Measurements from ENCODE around the gene TMEM219.
A peak's percentile ranks its signal among the peaks of the same experiment; 100 is the strongest.
"Not testable (repeated sequence)": the region's sequence is repeated elsewhere in the genome, so short reads cannot be mapped to it uniquely, and the experiment has no call there.

The TMEM219 gene

DNA sequence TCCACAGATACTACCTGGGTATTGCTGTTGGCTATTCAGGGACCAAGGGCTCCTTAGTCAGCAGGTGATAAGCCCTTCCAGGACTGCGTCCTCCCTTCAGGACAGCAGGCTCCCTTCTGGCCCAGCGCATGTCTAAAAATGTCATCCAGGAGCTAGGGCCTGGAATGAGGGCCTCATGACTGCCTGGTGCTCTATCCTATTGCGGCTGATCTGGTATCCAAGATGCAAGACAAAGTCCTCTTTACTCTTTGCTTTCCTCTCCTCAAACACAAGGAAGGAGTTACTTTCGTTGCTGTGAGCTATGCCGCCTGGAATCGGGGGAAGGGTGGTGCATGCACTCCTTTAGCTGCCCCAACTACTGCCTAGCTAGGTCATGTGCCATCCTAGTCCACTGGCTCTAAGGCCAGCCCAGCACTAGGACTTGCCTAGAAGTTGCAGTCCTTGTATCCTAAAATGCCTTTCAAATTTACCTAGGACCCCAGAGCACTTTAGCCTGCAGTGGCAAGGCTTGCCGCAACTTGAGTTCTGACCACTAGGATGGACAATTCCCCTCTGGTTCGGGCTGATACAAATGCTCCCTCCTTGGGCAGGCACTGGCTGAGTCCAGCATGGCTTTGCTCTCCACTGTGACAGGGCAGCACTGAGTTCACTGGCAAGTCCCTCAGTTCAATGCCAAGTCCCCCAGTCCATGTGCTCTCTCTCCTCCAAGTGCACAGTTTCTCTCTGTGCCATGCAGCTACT is 10.1 kb upstream of the TMEM219 start:
- no peak for DNase-seq (ENCODE audit: low read depth)

DNA sequence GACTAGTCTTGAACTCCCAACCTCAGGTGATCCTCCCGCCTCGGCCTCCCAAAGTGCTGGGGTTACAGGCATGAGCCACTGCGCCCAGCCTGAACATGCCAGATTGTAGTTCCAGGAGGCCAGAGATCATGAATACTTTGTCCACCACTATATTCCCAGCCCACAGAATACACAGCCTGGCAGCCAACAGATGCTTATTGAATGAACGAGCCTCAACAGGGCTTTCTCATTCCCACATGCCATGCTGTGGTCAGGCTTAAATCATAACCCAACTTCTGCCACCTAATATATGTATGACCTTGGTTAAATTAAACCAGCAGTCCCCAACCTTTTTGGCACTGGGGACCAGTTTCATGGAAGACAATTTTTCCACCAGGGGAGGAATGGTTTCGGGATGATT is 3.1 kb upstream of the TMEM219 start:
- DNase-seq (ENCODE audit: low read depth): no peak

DNA sequence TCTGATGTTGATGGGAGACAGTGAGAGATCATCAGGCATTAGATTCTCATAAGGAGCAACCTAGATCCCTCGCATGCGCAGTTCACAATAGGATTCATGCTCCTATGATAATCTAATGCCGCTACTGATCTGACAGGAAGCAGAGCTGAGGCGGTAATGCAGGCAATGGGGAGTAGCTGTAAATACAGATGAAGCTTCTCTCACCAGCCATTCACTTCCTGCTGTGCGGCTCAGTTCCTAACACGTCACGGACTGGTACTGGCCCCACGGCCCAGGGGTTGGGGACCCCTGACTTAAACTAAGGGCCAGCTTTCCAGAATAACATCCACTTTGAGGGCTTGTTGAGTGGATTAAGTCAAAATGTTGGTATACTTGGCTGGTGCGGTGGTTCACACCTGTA is 2.6 kb upstream of the TMEM219 start:
- no peak for DNase-seq (ENCODE audit: low read depth)

DNA sequence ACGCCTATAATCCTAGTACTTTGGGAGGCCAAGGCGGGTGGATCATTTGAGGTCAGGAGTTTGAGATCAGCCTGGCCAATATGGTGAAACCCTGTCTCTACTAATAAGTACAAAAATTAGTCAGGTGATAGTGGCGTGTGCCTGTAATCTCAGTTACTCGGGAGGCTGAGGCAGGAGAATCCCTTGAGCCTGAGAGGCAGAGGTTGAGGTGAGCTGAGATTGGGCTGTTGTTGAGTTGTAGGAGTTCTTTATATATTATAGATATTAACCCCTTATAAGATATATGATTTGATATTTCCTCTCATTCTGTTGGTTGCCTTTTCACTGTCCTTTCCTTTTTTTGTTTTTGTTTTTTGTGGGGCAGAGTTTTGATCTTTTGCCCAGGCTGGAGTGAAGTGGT is 2.1 kb upstream of the TMEM219 start:
- DNase-seq (ENCODE audit: low read depth): not testable (repeated sequence)

DNA sequence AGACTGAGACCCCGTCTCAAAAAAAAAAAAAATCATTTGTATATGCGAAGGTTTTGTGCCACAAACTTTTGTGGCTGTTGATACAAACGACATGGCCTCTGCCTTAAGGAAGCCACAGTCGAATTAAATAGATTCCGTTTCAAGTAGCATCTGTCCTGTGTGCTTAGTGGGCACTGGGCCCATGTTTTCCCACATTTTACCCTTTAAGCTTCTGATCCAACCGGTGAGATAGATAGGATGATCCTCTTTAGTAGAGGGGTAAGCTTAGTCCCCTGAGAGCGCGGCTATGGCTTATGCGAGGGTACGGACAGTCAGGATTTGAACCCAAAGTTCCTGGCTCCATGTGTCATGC is 776 bp upstream of the TMEM219 start:
- DNase-seq (ENCODE audit: low read depth): no peak

DNA sequence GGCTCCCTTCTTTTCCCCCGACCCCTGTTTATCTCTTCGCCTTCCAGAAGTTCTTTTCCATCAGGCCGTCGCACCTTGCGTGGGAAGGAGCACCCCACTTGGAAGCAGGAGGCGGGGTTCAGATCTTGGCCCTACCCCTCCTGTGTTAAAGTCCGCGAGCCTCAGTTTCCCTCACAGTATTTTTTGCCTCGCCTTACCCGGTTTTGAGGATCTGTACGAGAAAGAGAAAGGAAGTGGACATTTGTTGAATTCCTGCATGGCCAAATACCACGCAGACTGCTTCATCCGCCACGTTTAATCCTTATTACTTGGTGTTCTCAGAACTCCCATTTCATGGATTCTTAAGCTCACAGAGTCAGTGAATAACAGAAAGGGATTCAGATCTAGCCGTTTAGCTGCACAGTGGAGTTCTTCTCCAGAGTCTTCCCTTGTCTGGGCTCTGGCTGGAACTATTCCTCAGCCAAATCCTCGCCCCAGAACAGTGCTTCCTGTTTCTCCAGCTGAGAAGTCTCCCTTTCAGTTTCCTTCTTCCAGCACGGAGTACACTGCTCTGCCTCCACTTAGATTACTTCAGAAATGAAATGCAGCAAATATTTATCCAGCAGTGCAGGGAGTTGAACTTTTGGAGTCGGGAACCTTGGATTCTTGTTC is 590 bp downstream of the TMEM219 start:
- DNase-seq (ENCODE audit: low read depth): peak; percentile 15

DNA sequence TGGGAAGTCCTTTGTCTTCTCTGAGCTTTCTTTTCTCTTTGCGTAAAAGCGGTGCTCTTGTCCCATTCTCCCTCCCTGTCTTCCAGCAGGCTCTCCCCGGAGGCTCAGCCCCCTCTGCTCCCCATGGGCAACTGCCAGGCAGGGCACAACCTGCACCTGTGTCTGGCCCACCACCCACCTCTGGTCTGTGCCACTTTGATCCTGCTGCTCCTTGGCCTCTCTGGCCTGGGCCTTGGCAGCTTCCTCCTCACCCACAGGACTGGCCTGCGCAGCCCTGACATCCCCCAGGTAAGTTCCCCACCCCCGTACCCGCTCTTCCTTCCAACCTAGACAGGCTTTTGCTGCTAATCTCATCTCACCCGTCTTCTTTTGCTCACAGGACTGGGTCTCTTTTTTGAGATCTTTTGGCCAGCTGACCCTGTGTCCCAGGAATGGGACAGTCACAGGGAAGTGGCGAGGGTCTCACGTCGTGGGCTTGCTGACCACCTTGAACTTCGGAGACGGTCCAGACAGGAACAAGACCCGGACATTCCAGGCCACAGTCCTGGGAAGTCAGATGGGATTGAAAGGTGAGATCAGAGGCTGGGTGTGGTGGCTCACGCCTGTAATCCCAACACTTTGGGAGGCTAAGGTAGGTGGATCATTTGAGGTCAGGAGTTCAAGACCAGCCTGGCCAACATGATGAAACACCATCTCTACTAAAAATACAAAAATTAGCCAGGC is 1.3 kb downstream of the TMEM219 start:
- DNase-seq (ENCODE audit: low read depth): no peak

DNA sequence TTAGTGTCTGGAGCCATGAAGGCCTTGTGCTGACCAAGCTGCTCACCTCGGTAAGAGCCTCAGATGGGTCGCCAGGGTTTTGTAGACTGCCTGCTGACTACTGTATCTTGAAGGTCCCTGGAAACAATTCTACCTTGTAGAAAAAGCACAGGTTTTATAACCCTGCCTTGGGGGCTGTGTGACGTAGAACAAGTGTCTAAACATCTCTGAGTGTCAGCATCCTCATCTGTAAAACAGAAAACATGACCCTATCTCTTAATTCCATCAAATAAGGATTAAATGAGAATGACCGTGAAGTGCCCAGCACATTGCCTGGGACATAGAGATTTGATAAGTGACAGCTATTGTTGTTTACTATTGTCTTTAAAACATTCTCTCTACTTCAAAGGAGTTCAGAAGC is 6.3 kb downstream of the TMEM219 start:
- no peak for DNase-seq (ENCODE audit: low read depth)

DNA sequence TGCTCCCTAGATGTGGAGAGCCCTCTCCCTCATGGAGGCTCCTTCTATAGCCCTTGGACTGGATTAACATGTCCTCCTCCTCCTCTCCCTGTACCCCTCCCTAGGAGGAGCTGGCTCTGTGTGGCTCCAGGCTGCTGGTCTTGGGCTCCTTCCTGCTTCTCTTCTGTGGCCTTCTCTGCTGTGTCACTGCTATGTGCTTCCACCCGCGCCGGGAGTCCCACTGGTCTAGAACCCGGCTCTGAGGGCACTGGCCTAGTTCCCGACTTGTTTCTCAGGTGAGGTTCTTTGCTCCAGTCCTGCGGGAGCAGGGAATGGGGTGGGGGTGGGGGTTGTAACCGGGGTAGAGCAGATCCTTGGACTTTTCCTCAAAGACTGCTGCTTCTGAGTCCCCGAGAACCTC is 9.4 kb downstream of the TMEM219 start:
- no peak for DNase-seq (ENCODE audit: low read depth)

DNA sequence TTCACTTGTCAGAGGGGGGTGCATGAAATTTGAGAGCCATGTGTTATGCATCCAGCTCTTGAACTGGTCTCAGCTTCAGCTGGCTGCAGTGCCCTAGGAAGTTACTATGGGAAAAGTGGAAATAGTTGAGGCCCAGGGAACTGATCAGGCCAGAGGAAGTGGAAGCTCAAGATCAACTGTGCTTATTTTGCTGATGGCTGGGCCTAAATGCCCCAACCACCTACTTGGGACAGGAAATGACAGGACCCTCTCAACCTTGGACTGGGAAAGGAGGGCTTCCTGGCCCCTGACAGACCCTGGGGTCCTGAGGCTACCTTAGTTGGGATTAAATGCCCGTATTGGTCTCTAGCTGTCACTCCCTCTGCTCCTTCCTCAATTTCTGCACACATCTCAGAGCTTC is 10.6 kb downstream of the TMEM219 start:
- DNase-seq (ENCODE audit: low read depth): no peak

DNA sequence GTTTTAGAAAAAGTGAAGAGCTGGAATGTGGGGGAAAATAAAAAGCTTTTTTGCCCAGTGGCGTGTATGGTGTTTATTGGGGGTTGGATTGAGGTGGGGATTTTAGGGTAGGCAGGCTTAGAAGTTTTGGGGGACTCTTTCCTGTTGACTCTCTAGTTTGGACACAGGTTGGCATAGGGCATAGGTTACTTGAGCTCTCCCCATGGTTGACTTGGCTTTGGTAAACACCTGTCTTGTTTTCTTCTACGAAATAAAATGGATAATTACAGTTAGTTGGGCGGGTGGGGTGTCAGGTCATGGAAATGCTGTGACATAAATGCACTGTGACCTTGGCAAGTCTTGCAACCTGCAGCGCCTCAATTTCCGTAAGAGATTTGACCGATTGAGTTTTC is 11.1 kb downstream of the TMEM219 start:
- DNase-seq (ENCODE audit: low read depth): no peak

DNA sequence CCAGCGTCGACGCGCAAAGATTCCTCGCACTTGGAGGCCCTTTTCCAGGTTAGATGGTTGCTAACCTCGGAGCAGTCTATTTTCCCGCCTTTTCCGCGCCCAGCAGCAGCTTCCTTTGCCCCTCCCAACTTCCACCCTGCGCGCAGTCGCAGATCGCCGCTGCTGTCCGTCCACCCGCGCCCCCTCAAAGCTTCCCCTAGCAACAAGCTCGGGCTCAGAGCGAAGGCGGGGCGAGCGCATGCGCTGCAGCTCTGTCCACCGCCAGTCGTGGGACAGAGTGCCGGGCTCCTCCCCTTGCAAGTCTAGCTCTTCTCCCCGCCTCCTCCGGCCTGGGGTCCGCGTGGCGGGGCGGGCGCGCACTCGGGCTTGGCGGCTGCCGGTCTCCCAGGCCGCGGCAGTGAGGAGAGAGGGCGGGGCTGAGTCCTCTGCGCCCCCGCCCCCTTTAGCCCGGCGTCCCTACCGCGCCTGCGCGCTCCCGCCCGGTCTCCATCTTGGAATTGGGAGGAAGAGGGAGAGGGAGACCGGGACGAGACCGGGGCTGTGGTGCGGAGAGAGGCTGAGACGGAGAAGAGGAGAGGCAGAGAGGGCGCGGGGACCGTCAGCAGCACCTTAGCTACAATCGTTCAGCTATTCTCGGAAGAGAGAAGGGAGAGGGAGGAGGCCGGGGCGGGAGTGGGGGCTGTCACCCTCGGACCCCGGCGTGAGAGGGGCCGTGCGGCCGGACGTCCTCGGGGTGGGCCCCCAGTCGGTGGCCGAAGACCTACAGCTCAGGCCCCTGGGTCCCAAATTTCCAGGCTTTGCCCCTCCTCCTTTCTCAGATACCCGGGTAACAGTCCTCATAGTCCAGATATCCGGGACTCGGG is 11.7 kb downstream of the TMEM219 start, which contains the start of gene TAOK2:
TAOK2 (plus strand) TSS at position 485 of the 863 bp plus-strand sequence. CDS start 3,905 bp downstream, outside the sequence.
- DNase-seq (ENCODE audit: low read depth): peak; percentile 97

DNA sequence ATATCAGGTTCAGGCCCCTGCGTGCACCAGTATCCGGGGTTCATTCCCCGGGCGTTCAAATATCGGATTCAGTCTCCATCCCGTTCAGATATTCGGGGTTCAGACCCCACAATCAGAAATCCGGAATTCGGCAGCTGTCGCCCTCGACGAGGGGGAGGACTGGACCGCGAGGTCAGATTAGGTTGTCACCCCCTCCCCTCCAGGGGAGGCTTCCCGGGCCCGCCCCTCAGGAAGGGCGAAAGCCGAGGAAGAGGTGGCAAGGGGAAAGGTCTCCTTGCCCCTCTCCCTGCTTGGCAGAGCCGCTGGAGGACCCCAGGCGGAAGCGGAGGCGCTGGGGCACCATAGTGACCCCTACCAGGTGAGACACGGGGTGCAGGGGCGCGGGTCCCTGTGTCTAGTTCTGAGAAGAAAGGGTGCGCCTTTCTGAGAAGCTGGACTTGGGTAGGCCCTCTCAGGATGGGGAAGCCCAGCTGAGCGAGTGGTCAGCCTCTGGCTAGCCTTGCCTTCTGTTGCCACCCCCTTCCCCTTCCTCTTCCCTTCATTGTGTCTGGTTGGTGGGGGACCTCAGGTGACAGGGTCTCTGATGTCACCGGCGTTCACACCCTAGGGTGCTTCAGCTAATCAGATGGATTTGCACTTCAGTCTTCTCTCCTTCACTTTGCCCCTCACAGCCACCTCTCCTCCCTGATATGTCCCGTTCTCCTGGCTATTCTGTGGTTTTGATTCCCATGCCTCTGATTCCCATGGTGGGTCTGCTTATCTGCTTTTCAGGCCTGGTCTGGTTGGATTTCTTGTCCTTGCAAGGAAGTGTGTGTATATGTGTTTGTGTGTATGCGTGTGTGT is 12.6 kb downstream of the TMEM219 start:
- DNase-seq (ENCODE audit: low read depth): no peak

DNA sequence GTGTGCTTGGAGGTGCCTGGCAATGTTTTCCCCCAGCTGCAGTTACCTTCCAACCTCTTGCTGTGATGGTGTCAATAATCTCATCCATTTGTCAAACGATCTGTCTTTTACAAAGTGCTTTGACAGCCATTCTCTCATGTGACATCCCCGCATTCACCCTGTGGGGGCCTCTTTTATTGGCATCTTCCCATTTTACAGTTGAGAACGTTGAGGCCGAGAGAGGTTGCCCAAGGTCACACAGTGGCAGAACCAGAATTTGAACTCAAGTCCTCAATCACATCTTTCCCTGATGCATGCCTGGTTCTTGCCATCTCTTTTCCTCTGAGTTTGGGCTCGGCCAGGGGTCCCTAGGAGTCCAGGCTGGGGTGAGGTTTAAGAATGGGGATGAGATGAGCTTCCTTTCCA is 13.3 kb downstream of the TMEM219 start:
- DNase-seq (ENCODE audit: low read depth): no peak

DNA sequence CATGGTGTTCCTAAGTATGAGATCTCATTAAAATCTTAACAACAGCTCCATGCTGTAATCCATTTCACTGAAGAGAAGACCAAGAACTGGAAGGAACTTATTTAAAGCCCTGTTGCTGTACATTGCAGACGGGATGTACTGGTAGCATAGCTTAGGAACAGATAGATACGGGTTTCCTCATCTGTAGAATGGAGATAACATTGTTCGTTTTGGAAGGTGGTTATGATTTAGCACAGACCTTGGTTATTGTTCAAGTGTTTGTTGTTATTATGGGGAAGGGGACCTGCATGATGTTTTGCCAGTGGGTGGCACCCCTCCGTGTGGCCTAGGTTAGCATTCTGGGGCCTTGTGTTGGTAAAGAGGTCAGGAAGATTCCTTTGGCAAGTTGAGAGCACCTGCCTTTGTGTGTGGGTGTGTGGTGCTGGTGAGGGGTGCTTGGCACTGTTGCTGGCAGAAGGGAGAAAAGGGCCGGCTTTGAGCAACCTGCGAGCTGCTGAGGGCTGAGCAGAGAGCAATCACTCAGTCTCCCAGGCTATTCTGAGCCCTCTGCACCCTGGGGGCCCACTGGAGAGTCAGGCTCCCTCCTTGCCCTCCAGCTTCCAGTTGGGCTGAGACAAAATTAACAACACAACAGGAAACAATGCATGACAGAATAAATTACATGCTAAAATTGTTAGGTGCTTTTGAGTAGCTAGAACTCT is 14.1 kb downstream of the TMEM219 start:
- DNase-seq (ENCODE audit: low read depth): no peak

DNA sequence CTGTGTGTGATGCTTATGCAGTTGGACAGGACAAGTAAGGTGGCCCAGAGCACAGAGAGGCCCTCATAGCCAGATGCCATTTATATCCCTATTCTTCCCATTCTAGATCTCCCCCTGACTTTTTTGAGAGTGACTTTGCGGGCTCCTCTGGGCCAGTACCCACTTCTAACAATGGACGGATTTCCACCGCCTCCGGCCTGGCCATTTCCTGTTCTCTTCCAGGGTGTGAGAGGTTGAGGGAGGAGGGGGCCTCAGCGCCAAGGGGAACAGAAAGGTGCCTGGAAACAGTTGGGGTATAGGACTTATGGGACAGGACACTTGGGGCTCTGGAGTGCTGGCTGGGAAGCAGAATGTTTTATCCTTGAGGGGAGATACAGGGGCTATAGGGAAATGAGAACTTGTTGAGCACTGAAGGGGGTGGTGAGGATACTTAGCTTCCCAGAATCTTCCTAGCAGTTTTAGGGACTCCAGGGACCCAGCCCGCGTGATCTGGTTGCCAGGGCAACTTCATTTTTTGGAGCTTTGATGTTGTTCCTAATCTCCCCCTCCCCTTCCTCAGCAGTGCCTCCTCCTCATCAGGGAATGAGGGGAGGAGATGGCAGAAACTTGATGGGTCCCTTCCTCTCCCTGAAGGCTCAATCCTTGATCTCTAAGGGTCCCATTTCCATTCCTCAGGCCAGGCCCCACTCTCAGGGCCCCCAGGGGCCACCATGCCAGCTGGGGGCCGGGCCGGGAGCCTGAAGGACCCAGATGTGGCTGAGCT is 15.4 kb downstream of the TMEM219 start:
- DNase-seq (ENCODE audit: low read depth): no peak

DNA sequence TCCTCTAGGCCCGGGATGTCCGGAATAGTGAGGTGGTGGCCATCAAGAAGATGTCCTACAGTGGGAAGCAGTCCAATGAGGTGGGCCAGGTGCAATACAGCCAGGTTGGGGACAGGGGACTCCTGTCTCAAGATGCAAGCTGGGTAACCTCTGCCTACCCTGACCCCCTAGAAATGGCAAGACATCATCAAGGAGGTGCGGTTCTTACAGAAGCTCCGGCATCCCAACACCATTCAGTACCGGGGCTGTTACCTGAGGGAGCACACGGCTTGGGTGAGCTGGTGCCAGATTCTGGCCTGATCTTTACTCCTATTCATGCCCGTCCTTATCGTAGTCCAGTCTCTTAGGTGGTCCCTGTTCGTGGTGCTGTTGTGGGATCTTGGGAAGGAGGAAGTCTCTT is 16.2 kb downstream of the TMEM219 start:
- DNase-seq (ENCODE audit: low read depth): no peak

DNA sequence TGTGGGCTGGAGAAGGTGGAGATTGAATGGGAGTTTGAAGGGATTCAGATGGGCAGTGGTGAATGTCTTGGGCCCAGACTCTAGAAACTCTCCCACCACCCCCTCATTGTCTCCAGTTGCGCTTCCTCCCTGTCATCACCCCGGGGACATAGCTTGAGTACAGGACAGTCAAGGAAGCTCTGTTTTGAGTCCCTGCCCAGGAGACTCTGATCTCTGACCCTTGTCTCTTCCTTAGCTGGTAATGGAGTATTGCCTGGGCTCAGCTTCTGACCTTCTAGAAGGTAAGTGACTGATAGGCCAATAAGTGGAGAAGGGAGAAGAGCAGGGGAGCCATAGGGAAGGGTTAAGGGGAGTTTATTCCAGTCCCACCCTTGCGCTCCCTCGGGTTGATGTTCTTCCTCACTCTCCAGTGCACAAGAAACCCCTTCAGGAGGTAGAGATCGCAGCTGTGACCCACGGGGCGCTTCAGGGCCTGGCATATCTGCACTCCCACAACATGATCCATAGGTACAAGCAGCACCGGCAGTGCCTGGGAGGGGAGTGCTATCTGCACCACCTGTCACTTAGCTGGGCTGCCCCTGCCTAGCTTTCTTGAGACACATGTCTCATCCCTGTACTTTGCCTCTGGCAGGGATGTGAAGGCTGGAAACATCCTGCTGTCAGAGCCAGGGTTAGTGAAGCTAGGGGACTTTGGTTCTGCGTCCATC is 16.8 kb downstream of the TMEM219 start:
- DNase-seq (ENCODE audit: low read depth): no peak
